GM23248 (cell line): ENCODE data around the gene PLK2. TPM values are rescaled to one million over a fixed set of nuclear protein-coding genes. Genes with fewer than 3 reads are reported as not detected.

Experiments used
- DNase-seq: peaks from one replicate; pipeline ENCODE4 v3.0.0-alpha.2; 2015
- H2AFZ ChIP-seq: fragments of 200-600 bp; sonication (generic); 2 replicates; pipeline ENCODE4 v1.6.1; 2016; ENCODE audit warnings: antibody characterized with exemption
- H3F3A ChIP-seq: fragments of 200-600 bp; sonication (generic); 2 replicates; pipeline ENCODE4 v1.6.1; 2016; ENCODE audit warnings: mild to moderate bottlenecking, antibody characterized with exemption, mixed run types; ENCODE audit not compliant: insufficient read depth
- H3K27ac ChIP-seq: fragments of 200-600 bp; sonication (generic); 2 replicates; pipeline ENCODE4 v1.5.1; 2016; ENCODE audit warnings: mild to moderate bottlenecking
- H3K27me3 ChIP-seq: fragments of 200-600 bp; sonication (generic); replicated peaks from 2 replicates; pipeline ENCODE4 v1.6.1; 2016; ENCODE audit warnings: mild to moderate bottlenecking; ENCODE audit not compliant: insufficient read depth
- H3K36me3 ChIP-seq: fragments of 200-600 bp; sonication (generic); 2 replicates; pipeline ENCODE4 v1.6.1; 2016; ENCODE audit warnings: low read depth, mild to moderate bottlenecking
- H3K4me1 ChIP-seq: fragments of 200-600 bp; sonication (generic); 2 replicates; pipeline ENCODE4 v1.6.1; 2016; ENCODE audit warnings: mild to moderate bottlenecking; ENCODE audit not compliant: insufficient read depth
- H3K4me2 ChIP-seq: fragments of 200-600 bp; sonication (generic); one replicate; pipeline ENCODE4 v1.6.1; 2016; ENCODE audit warnings: mild to moderate bottlenecking; ENCODE audit not compliant: unreplicated experiment
- H3K4me3 ChIP-seq: fragments of 200-600 bp; sonication (generic); 2 replicates; pipeline ENCODE4 v1.5.1; 2016; ENCODE audit warnings: mild to moderate bottlenecking
- H3K79me2 ChIP-seq: fragments of 200-600 bp; sonication (generic); 2 replicates; pipeline ENCODE4 v1.6.1; 2016; ENCODE audit warnings: mild to moderate bottlenecking; ENCODE audit not compliant: insufficient read depth
- H3K9ac ChIP-seq: fragments of 200-600 bp; sonication (generic); 2 replicates; pipeline ENCODE4 v1.6.1; 2016; ENCODE audit warnings: mild to moderate bottlenecking
- H3K9me2 ChIP-seq: fragments of 200-600 bp; sonication (generic); 2 replicates; pipeline ENCODE4 v1.6.1; 2016; ENCODE audit warnings: mixed run types, mild to moderate bottlenecking, moderate library complexity; ENCODE audit not compliant: insufficient read depth
- H3K9me3 ChIP-seq: fragments of 200-600 bp; sonication (generic); one replicate; pipeline ENCODE4 v1.6.1; 2017; ENCODE audit warnings: low read depth
- H4K20me1 ChIP-seq: fragments of 200-600 bp; sonication (generic); 2 replicates; pipeline ENCODE4 v1.6.0; 2016; ENCODE audit not compliant: insufficient read depth
- EZH2 ChIP-seq: fragments of 200-600 bp; sonication (generic); IDR thresholded peaks from 2 replicates; pipeline ENCODE4 v1.6.1; 2018; ENCODE audit warnings: antibody characterized with exemption, mild to moderate bottlenecking; ENCODE audit not compliant: insufficient read depth, poor library complexity, severe bottlenecking
- EZH2phosphoT487 ChIP-seq: fragments of 200-600 bp; sonication (generic); IDR thresholded peaks from 2 replicates; pipeline ENCODE4 v1.6.1; 2018; ENCODE audit warnings: antibody characterized with exemption, moderate library complexity, mild to moderate bottlenecking, low read depth; ENCODE audit not compliant: insufficient read depth
- WGBS, 2 experiments: methylation state at CpG; one replicate each; pipeline ENCODE4 v1.1.6; 2015 to 2017; ENCODE audit warnings: low lambda C conversion rate in 2 of 2, low coverage in 1 of 2; ENCODE audit errors: missing lambda C conversion rate in 2 of 2; 5-methylcytosine and 5-hydroxymethylcytosine counted together
- in situ Hi-C: fragments of 300-500 bp; cut with MboI; formaldehyde crosslinking; loops from 2 replicates; pipeline ENCODE4 v1.15.0; 2020
- polyA plus RNA-seq: library from polyadenylated mRNA; unstranded; fragments of >200 nt; fragmentation: Nextera tagmentation; extraction: Ambion mirVana; gene quantifications from 2 replicates; pipeline ENCODE4 v1.2.1, GENCODE V29; 2016
- total RNA-seq: library from RNA; depleted of rRNA; stranded (reverse); fragments of >200 nt; shearing (Covaris generic); gene quantifications from 2 replicates; pipeline ENCODE4 v1.2.3, GENCODE V29; 2014

The PLK2 gene
- total and polyA plus RNA-seq, 2 experiments from 2014 or later, result 43.8 to 92.3 TPM

GRCh38 chr5:58452566-58453258 lies 7.2 kb downstream of the PLK2 start:
- Histone ChIP-seq H3K4me1 (peaks cover 30% of the 10 kb centered on the region), H3K27ac (no peak overlapping the region), H3K27me3 (no peaks in the 10 kb centered on the region), H3K4me3 (no peak overlapping the region), H3K79me2 (peaks cover 12% of the 10 kb centered on the region), H2AFZ (no peak overlapping the region), H3F3A (peaks cover 59% of the 10 kb centered on the region; the same call in 1 of the 2 replicates), H3K4me2 (no peak overlapping the region), H3K9me3 (no peaks in the 10 kb centered on the region), H4K20me1 (no peaks in the 10 kb centered on the region; the same call in 1 of the 2 replicates), H3K9ac (no peak overlapping the region), H3K36me3 (peaks cover 53% of the 10 kb centered on the region), H3K9me2 (no peaks in the 10 kb centered on the region)
- no peak for TF ChIP-seq EZH2
- TF ChIP-seq EZH2phosphoT487, result no peak
- WGBS, 2 experiments, result 82 to 84% methylated on average over 3 of the region's 3 CpGs
- in situ Hi-C loops, result loop anchor here (25.0 kb wide), 2 partner anchors 790 to 1540 kb away; partner anchors contain the start of gene SETD9
- no peak for DNase-seq

GRCh38 chr5:58451732-58452565 lies 7.9 kb downstream of the PLK2 start:
- Histone ChIP-seq H3K9me3 (no peaks in the 10 kb centered on the region), H4K20me1 (no peaks in the 10 kb centered on the region; the same call in 1 of the 2 replicates), H3K4me2 (no peak overlapping the region), H3K4me1 (peaks cover 25% of the 10 kb centered on the region), H3K9me2 (no peaks in the 10 kb centered on the region), H3K27ac (no peak overlapping the region), H2AFZ (no peak overlapping the region), H3K27me3 (no peaks in the 10 kb centered on the region), H3K9ac (no peak overlapping the region), H3K4me3 (no peak overlapping the region), H3F3A (peaks cover 52% of the 10 kb centered on the region; the same call in 1 of the 2 replicates), H3K36me3 (peaks cover 45% of the 10 kb centered on the region), H3K79me2 (peaks cover 5% of the 10 kb centered on the region; the same call in 1 of the 2 replicates)
- no peak for DNase-seq
- 91 to 96% methylated on average over 8 of the region's 8 CpGs for WGBS, 2 experiments
- TF ChIP-seq EZH2phosphoT487 (no peak), EZH2 (no peak)
- in situ Hi-C loops, result loop anchor here (25.0 kb wide), 2 partner anchors 790 to 1540 kb away; partner anchors contain the start of gene SETD9

- in situ Hi-C loops, result loop anchor here (25.0 kb wide), 2 partner anchors 789 to 1539 kb away; partner anchors contain the start of gene SETD9
- Histone ChIP-seq H3K4me1 (peaks cover 17% of the 10 kb centered on the region), H3K27me3 (no peaks in the 10 kb centered on the region), H3K9me3 (no peaks in the 10 kb centered on the region), H2AFZ (no peak overlapping the region), H4K20me1 (no peaks in the 10 kb centered on the region), H3K79me2 (no peaks in the 10 kb centered on the region), H3K9me2 (no peaks in the 10 kb centered on the region), H3K4me2 (no peak overlapping the region), H3K36me3 (peaks cover 36% of the 10 kb centered on the region), H3K27ac (no peak overlapping the region), H3K9ac (no peak overlapping the region), H3F3A (peaks cover 49% of the 10 kb centered on the region; the same call in 1 of the 2 replicates), H3K4me3 (no peak overlapping the region)
- WGBS, 2 experiments, result 88 to 92% methylated on average over 10 of the region's 10 CpGs
- no peak for DNase-seq
- TF ChIP-seq EZH2, result no peak
- TF ChIP-seq EZH2phosphoT487, result no peak
Observed at GRCh38 chr5:58450811-58451629, 8.9 kb downstream of the PLK2 start.

GRCh38 chr5:58450018-58450417 lies 9.9 kb downstream of the PLK2 start:
- Histone ChIP-seq H3K36me3 (peaks cover 26% of the 10 kb centered on the region), H3K79me2 (no peaks in the 10 kb centered on the region), H3K9me3 (no peaks in the 10 kb centered on the region), H3K27ac (no peak overlapping the region), H3K9me2 (no peaks in the 10 kb centered on the region), H3K27me3 (no peaks in the 10 kb centered on the region), H4K20me1 (no peaks in the 10 kb centered on the region), H3K4me1 (peaks cover 7% of the 10 kb centered on the region), H2AFZ (no peak overlapping the region), H3F3A (peaks cover 39% of the 10 kb centered on the region; the same call in 1 of the 2 replicates), H3K9ac (no peak overlapping the region), H3K4me3 (no peak overlapping the region), H3K4me2 (no peak overlapping the region)
- peak; percentile 41 for DNase-seq
- WGBS, 2 experiments, result 79 to 86% methylated on average over 3 of the region's 3 CpGs
- in situ Hi-C loops, result loop anchor here (25.0 kb wide), 2 partner anchors 788 to 1538 kb away; partner anchors contain the start of gene SETD9
- TF ChIP-seq EZH2phosphoT487, result no peak
- TF ChIP-seq EZH2, result no peak
